Mesodermal cell (in vitro differentiated cells): ENCODE data around the gene MGLL.

Experiments used
- H3K27ac ChIP-seq: 2 replicates; pipeline ENCODE4 v1.7.0; 2013; ENCODE audit warnings: mild to moderate bottlenecking, low read depth, low read length, moderate library complexity; ENCODE audit not compliant: severe bottlenecking
- H3K36me3 ChIP-seq: 2 replicates; pipeline ENCODE4 v1.7.1; 2013; ENCODE audit warnings: mild to moderate bottlenecking, low read length, moderate library complexity; ENCODE audit not compliant: control insufficient read depth, insufficient read depth
- H3K4me1 ChIP-seq: one replicate; pipeline ENCODE4 v1.7.1; 2013; ENCODE audit warnings: mild to moderate bottlenecking, low read length; ENCODE audit not compliant: insufficient read depth, control insufficient read depth, poor library complexity, severe bottlenecking
- H3K4me3 ChIP-seq: 2 replicates; pipeline ENCODE4 v1.7.0; 2013; ENCODE audit warnings: low read length, control low read depth, mild to moderate bottlenecking; ENCODE audit not compliant: insufficient read depth, poor library complexity, severe bottlenecking; ENCODE audit errors: extremely low read depth
- H3K9me3 ChIP-seq: 2 replicates; pipeline ENCODE4 v1.7.1; 2013; ENCODE audit warnings: mild to moderate bottlenecking, low read length, moderate library complexity; ENCODE audit not compliant: control insufficient read depth
- WGBS, 2 experiments: methylation state at CpG; one replicate each; pipeline ENCODE4 v1.1.5; 2013; ENCODE audit warnings: missing lambda C conversion rate in 2 of 2; ENCODE audit not compliant: insufficient coverage in 2 of 2; 5-methylcytosine and 5-hydroxymethylcytosine counted together

MGLL gene

DNA sequence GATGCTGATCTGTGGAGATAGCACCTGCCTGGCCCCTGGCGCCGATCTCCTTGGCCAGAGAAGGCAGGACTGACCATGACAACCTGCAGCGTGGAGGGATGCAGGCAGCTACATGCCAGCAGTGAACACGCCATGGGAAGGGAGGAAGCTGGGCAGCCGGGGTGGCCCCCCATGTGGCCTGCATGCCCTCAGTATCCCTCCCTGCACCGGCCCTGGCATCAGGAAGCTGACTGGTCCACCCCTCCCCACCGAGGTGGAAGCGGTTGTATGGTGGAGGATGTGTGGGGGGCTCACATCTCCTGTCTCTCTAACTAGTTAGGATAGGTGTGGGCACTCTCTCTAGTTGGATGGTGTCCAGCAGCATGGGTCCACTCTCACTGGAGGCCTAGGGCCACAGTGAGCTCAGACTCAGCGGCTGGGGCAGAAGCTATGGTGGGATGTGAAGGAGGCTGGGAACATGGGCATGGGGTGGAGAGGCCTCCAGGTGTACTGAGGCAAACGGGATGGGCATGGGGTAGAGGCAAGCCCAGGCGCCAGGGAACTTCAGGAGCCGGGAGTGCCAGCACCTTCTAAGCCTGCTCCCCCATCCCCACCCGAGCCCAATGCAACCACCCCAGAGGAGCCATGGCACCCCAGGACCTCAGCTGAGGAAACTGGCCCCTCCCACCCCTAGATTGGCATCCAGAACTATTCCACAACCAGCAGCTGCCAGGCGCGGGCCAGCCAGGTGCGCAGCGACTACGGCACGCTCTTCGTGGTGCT is 151.4 kb downstream of the MGLL start:
- Histone ChIP-seq H3K9me3 (no peaks in the 10 kb centered on the region), H3K4me1 (peaks cover 15% of the 10 kb centered on the region), H3K27ac (no peak overlapping the region), H3K4me3 (no peak overlapping the region), H3K36me3 (no peaks in the 10 kb centered on the region)
- WGBS, 2 experiments: 96 to 99% methylated on average over 9 to 17 of the region's 20 CpGs

DNA sequence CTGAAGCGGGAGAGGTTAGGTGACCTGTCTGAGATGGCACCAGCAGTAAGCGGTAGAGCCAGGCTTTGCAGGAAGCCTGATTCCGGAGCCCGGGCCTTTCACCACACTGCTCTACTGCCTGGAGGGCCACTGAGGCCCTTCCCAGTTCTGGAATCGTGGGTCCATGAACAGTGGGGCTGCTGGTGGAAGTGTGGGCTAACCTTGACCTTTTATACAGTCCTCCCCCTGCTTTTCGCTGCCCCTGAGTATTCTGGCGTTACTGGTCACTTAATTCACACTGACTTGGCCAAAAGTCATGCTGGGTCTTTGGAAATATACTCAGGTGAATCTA is 152.1 kb downstream of the MGLL start:
- Histone ChIP-seq H3K9me3 (no peaks in the 10 kb centered on the region), H3K4me1 (peaks cover 15% of the 10 kb centered on the region), H3K27ac (no peak overlapping the region), H3K36me3 (no peaks in the 10 kb centered on the region), H3K4me3 (no peak overlapping the region)
- 95 to 98% methylated on average over 7 of the region's 7 CpGs for WGBS, 2 experiments

DNA sequence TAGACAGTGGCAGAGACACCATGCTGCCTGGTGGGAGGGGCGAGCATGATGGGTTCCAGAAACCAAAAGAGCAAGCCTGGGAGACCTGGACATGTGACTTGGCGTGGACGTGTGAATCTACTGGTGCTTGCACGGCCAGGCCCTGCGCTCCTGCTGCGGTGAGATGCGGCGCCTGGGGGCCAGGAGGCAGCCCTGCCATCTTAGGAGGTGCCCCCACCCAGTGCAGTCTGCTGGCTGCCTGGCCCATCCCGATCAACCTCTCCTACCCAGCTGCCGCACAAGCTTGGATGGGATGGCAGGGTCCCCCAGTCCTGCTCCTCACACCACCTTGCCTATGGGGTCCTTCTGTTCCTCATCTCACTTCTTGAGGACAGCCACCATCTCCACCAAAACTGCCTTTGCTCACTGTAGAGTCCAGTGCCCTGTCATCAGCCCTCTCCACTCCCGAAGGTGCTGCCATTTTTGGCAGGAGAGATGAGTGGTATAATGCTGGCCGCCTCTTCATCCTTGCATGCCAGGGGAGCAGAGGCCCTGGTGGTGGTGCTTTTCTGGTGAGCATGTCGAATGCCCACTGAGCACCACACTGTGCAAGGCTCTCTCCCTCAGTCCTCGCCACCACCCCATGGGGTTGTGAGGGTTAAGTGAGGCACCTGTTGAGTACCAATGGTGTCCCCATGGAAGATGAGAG is 152.6 kb downstream of the MGLL start:
- no peak overlapping the region for H3K4me3 ChIP-seq
- peaks cover 15% of the 10 kb centered on the region for H3K4me1 ChIP-seq
- 91 to 94% methylated on average over 11 to 12 of the region's 14 CpGs for WGBS, 2 experiments
- H3K9me3 ChIP-seq: no peaks in the 10 kb centered on the region
- H3K27ac ChIP-seq: no peak overlapping the region
- H3K36me3 ChIP-seq: no peaks in the 10 kb centered on the region

DNA sequence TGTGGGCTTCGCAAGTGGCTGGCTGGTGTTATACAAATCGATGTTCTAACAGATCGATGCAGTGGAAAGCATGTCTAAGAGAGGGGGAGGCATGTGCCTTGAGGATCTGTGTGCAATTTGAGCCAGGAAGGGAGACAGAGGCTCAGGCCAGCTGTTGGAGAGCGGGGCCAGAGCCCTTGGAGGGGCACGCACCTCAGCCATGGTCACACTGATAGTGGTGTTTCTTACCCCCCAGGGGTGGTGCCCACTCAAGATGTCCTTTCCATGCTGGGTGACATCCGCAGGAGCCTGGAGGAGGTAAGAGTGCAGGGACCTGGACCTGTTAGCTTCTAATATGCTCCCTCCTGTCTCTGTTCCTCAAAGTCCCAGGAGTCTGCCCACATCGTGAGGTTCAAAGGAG is 153.4 kb downstream of the MGLL start:
- Histone ChIP-seq H3K36me3 (no peaks in the 10 kb centered on the region), H3K4me3 (no peak overlapping the region)
- 85 to 96% methylated on average over 5 to 7 of the region's 7 CpGs for WGBS, 2 experiments

DNA sequence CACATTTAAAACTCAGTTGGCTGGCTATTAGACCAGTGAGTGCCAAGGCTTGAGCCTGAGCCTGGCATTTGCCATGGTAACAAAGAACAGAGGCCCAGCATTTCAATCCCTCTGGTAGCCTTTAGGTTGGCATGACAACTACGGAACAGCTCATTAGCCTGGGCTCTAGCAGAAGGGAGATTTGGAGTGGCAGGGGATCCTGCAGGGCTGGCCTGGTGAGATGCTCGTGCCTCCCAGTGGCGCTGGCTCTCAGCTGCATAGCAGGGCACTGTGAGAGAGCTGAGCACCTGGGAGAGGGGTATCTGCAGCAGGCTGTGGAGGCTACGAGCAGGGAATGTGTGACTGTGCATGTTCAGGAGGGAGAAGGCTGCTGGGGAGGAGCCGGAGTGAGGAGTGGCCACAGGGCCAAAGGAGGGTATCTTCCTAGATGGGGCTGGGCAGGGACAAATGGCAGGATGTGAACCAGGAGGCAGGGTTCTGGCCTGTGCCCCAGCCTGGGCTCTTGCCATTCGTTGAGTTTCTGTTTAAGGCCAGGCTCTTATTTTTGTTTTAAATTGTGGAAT is 155.1 kb downstream of the MGLL start:
- WGBS, 2 experiments: 82 to 95% methylated on average over 2 to 4 of the region's 6 CpGs
- no peak overlapping the region for H3K27ac ChIP-seq
- no peak overlapping the region for H3K4me3 ChIP-seq
- H3K9me3 ChIP-seq: no peaks in the 10 kb centered on the region
- peaks cover 6% of the 10 kb centered on the region for H3K4me1 ChIP-seq
- H3K36me3 ChIP-seq: no peaks in the 10 kb centered on the region

More for the DNA sequence above, 153.4 kb downstream of the MGLL start:
- peaks cover 13% of the 10 kb centered on the region for H3K4me1 ChIP-seq
- H3K9me3 ChIP-seq: no peaks in the 10 kb centered on the region
- no peak overlapping the region for H3K27ac ChIP-seq

DNA sequence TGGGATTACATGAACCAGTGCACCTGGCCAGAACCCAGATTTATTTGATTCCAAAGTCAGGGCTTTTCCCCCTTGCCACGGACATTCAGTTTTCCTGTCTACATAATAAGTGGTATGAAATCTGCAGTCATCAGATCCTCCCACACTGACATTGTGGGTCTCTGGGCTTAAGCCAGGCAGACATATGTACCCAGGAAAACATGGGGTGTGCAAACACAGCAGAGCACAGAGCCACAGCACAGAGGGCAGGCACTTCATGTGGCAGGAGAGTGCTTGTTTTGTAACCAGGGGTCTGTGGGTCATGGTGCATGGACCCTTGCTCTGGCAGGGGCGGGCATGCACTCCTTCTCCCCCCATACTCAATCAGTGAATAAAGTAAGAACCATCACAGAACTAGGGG is 155.6 kb downstream of the MGLL start:
- WGBS, 2 experiments: 83 to 100% methylated on average over 1 to 2 of the region's 2 CpGs

DNA sequence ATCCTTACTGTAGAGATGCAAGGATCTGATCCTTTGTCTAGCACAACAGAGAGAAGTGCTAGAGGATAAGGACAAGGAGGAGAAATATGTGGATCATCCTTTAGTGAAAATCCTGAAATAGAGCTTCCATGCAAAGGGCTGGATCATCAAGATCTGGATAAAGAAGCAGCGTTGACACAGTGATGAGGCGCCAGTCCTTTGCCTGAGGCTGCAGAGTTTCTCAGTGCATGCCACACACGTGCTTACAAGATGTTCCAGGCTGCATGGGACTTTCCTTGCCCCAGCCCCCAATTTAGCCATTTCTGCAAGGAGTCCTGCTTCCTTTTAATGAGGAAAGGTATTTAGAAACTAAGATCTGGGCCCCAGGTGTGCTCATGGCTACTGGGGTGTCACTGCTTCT is 156.7 kb downstream of the MGLL start:
- H3K4me1 ChIP-seq: no peaks in the 10 kb centered on the region
- H3K9me3 ChIP-seq: no peaks in the 10 kb centered on the region
- 90 to 95% methylated on average over 3 of the region's 3 CpGs for WGBS, 2 experiments
- no peak overlapping the region for H3K27ac ChIP-seq
- no peaks in the 10 kb centered on the region for H3K36me3 ChIP-seq
- H3K4me3 ChIP-seq: no peak overlapping the region

More for the DNA sequence above, 155.6 kb downstream of the MGLL start:
- peaks cover under 1% of the 10 kb centered on the region for H3K4me1 ChIP-seq
- H3K9me3 ChIP-seq: no peaks in the 10 kb centered on the region
- H3K36me3 ChIP-seq: no peaks in the 10 kb centered on the region
- H3K4me3 ChIP-seq: no peak overlapping the region
- no peak overlapping the region for H3K27ac ChIP-seq

DNA sequence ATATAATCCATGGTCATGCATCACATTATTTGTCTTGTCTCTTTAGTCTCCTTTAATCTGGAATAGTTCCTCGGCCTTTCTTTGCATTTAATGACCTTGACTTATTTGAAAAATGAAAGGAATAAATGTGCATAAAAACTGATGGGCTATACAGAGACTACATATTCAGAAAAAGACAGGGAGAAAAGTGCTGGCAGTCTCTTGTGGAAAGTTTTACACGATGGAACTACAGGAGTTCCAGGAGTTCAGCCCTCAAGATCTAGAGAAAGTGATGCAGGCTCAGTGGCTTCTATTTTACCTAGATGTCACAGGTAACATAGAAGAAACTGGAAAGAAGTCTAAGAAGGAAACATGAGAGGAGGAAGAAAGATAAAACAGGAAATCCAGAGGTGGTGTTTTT is 157.2 kb downstream of the MGLL start:
- no peaks in the 10 kb centered on the region for H3K9me3 ChIP-seq
- no peak overlapping the region for H3K27ac ChIP-seq
- H3K36me3 ChIP-seq: no peaks in the 10 kb centered on the region
- WGBS, 2 experiments: 92 to 100% methylated on average over 1 of the region's 2 CpGs
- no peak overlapping the region for H3K4me3 ChIP-seq
- H3K4me1 ChIP-seq: no peaks in the 10 kb centered on the region

DNA sequence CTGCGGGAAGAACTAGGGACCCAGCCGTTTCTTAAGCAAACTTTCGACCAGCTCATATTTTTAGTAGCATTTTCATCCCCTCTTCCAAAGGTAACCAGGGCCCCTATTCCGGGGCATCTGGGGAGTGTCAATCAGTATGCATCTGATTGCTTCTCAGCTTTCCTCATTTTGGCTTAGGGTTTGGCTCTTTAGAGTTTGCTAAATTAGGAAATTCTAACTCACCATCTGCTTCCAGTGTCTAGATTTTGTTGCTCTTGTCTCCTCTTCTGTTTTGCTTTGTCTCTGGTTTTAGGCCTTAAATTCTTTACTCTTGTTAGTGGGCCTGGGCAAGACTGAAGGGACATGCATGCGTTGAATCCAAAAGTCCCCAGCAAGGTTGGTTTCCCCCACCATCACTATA is 159.2 kb downstream of the MGLL start:
- Histone ChIP-seq H3K36me3 (no peaks in the 10 kb centered on the region), H3K9me3 (no peaks in the 10 kb centered on the region), H3K4me3 (no peak overlapping the region), H3K4me1 (no peaks in the 10 kb centered on the region), H3K27ac (no peak overlapping the region)
- WGBS, 2 experiments: 81 to 91% methylated on average over 4 of the region's 5 CpGs

DNA sequence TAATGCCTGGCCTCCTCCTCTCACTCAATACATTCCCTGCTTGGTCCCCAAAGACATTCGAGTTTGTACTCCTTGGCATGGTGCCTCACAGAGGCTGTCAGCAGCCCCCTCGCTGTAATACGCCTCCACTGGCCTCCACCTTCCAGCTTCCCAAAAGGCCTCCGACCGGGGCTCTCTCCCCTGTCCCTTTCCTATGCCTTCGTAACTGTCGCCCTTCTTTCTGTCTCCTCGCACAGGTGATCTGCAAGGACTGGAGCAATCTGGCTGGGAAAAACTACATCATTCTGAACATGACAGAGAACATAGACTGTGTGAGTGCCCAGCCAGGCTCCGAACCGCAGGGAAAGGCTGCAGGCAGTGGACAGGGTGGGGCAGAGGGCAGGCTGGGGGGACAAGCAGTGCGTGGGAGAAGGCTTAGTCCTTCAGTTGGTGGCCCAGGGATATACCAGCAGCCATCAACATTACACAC is 160.3 kb downstream of the MGLL start:
- Histone ChIP-seq H3K27ac (no peak overlapping the region), H3K4me1 (no peaks in the 10 kb centered on the region), H3K9me3 (no peaks in the 10 kb centered on the region), H3K4me3 (no peak overlapping the region), H3K36me3 (no peaks in the 10 kb centered on the region)
- 89 to 95% methylated on average over 8 to 10 of the region's 11 CpGs for WGBS, 2 experiments

DNA sequence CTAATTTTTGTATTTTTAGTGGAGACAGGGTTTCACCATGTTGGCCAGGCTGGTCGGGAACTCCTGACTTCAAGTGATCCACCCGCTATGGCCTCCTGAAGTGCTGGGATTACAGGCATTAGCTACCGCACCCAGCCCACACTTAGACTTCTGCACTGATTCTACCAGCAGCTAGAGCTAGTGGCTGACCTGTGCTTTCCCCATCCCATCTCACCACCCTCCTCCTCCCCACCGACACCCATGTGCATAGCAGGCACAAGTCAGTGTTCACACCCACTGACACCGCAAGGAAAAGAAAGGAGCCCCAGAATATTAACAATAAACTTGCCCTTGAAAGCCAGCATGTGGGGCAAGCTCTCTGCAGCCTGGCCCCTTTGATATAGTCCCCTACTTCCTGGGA is 160.7 kb downstream of the MGLL start:
- Histone ChIP-seq H3K9me3 (no peaks in the 10 kb centered on the region), H3K27ac (no peak overlapping the region), H3K4me3 (no peak overlapping the region), H3K36me3 (no peaks in the 10 kb centered on the region), H3K4me1 (no peaks in the 10 kb centered on the region)
- WGBS, 2 experiments: 95 to 96% methylated on average over 4 to 5 of the region's 5 CpGs
